HG03571 (cell line): ENCODE results near the gene RNF125.

Experiments used
- ATAC-seq: cut with Tn5 transposase; IDR thresholded peaks from one replicate; pipeline ENCODE4 v1.9.1; 2021; ENCODE audit not compliant: unreplicated experiment

RNF125 gene

DNA sequence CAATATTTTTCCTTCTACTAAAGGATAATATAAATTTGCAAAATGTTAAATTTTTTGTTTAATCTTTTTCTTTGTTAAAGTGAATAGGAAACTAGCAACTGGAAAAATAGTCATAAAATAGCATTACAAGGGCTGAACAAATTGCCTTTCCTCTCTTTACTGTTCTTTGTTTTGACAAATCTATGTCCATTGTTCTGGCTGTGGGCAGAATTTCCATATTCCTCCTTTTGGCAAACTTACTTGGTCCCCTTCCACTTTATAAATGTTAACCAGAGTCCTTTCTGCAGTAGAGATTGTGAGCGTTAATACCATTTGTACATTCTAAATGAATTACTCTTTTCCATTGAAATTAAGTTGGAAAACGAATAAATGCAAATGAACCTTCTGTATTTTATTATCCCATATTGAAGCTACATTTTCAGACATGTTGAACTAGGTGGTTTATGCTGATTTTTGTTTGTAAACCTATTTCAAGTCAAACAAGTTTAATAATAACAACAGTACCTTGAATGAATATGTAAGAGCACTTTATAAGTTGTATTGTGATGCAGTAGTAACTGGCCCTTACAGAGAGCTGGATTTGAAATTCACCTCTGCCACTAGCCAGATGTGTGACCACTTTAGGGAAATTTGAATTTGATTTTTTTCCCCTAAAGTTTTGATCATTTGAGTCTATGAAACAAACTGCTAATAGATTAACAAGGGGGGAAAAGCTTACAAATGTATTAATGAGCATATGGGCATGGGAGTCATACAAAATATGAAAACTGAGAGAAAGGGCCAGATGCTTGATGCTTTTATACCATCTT lies 3.3 kb downstream of the RNF125 start:
- no peak for ATAC-seq

DNA sequence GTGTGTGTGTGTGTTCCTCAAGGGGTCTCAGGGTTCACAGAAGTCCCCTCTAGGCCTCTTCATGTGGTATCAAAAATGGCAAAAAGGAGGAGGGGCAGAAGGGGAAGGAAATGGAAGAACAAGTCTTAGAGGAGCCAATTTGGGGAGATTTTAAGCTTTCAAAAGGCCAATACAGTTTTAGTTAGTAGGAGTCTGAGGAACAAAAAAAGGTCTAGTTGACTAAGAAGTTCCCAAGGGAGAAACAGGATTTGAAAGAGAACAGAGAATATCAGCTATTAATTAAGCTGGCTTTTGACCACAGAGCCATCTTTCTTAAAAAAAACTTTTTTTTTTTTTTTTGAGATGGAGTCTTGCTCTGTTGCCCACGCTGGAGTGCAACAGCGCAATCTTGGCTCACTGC lies 7.1 kb downstream of the RNF125 start:
- no peak for ATAC-seq

- ATAC-seq = no peak
Measured at GRCh38 chr18:32026491-32027086, 8.0 kb downstream of the RNF125 start.

DNA sequence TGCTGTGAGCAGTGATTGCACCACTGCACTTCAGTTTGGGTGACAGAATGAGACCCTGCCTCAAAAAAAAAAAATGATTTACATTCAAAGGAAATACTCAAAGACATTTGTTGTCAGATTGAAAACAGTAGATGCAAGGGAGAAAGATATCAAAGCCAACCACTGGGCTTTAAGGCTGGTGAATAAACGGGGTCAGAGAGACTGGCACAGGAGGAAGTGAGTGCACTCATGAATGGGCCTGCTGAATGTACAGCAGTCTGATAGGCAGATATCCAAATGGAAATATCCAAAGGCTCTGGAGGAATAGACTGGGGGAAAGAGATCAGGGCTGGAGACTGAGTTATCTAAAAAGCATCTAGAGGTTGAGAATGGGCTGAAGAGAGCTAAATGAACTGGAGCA lies 10.9 kb downstream of the RNF125 start:
- ATAC-seq = no peak

- ATAC-seq = no peak
Measured at GRCh38 chr18:32032609-32033008, 14.0 kb downstream of the RNF125 start.

GRCh38 chr18:32036506-32037180 lies 18.0 kb downstream of the RNF125 start:
- no peak for ATAC-seq

- no peak for ATAC-seq
Measured at GRCh38 chr18:32037616-32038015, 19.0 kb downstream of the RNF125 start.

DNA sequence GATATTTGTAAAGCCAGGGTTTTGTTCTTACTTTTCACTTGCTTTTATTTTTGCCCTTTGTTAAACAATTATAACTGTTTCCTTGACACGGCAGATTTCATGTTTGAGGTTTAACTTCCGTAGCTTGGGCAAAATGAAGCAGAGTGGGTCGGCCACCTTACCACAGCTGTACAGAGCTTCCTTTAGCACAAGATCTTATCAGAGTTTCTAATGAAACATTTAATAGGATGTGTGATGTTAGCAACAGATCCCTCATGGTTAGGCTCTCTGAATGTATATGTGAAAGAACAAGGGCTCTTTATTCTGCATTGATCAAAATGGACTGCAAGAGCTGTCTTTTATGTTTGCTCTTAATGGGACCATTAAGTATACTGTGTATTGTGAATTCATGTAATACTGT lies 22.3 kb downstream of the RNF125 start:
- ATAC-seq = peak; percentile 82

DNA sequence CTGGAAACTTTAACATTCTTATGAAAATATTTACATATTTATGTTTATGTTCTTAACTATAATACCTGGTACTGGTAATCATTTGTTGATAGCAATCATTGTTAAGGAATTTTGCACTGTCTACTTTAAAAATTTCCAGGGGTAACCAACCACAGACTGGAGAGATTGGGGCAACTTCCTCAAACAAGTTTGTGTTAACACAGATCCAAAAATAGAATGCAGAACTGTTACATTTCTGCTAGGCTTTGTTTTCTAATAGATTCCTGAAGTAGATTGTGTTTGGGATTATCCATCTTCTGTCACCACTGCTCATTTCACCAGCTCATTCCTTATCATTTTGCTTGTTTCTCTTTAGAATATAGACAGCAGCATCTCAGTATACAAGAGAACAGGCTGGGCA lies 23.7 kb downstream of the RNF125 start:
- ATAC-seq = no peak

DNA sequence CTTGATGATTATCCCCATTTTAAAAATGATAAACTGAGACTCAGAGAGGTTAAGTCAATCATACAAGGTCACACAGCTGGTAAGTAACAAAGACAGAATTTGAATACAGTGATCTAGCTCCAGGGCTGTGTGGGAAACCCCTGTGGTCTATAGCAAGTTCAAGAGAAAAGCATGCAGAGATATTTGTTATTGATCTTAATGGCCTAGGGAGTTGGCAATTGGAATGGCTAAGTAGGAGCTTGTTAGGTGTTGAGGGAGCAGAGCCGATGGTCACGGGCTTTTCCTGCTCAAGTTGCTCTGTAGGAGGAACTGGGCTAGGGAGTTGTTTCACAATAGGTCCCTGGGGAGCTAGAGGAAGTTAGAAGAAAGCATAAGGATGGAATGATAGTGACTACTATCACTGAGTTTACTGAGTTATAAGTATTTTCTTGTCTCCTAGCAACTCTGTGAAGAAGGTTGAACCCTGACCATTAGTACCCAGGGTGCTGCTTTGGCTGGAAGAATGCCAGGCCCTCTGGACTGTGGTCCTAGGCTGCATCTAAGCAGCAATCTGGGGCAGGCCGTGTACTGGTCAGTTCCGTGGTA lies 30.0 kb downstream of the RNF125 start:
- ATAC-seq = no peak

DNA sequence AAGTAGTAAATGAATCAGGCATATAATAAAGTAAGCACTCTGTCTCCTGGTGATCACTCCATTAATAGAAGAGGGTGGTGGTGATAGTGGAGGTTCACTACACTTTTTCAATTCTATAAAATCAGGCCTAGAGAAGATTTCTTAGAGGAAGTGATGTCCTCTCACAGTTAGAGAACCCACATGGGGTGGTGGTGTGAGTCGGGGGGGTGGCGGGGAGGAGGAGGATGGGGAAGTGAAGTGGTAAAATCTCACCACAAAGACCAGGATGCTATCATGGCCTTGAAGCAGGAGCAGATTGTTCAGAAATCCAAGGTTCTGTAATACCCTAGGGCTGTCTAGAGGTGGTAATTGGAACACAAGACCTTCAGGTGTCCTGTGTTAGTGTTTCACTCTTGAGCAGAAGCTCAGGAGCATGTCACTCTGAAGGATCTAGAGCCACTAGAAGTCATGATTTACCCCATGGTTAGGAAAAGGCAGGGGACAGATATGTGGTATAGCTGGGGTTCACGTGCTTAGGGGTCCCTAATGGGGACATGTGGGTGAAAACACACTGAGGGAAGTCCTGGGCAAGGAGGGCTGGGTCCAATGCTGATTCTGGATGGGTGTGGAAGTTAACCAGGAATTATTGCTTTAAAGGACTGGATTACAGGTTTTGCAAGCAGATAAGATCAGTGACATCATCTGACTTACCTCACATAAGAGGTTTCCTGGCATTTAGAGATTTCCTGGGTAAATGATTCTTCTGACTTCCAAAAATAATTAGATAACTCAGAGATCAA lies 31.0 kb downstream of the RNF125 start:
- ATAC-seq = peak; percentile 54

DNA sequence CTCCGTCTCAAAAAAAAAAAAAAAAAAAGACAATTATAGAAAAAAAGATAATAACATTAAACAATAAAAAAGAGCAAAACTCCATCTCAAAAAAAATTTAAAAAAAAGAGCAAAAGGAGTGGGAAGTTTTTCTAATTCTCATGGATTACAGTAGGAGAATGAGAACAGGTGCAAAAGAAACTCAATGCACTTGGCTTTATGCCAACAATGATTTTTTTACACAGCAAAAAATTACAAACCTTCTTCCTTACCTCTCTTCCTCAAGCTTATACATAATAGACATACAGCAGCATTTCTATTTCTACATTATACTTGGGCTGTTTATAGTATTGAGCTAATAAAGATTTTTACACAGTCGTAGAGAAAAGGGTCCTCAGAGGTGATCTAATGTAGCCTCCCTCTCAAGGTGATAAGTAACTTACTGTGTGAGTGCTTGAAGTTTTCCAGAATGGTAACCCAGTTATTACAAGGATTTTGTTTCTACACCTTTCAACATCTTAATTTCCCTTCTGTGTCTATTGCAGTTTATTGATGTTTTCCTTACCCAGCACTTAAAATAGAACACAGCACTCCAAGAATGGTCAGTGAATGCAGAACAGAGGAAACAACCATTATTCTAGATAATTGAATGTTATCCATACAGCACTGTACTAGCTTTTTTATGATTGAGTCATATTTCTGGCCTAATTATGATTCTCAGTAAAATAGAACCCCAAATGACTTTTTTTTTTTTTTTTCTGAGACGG lies 38.2 kb downstream of the RNF125 start:
- no peak for ATAC-seq

- no peak for ATAC-seq
Measured at GRCh38 chr18:32057624-32058165, 39.1 kb downstream of the RNF125 start.

DNA sequence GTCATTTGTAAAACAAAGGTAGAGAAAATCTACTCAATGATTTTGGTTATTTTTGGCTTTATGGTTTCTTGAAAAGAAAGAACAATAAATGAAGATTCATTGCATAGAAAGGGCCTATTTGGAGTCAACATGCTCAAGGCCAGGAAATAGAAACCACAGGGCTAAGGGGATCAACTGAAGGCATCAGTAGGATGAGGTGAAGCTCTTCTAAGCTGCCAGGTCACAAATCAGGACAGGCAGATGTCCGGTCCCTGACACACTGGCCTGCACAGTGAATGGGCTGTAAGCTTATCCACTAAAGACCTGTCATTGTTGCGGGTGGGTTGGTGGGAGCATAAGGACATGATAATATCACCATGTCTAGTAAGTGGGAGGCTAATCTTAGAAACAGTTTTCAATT lies 41.4 kb downstream of the RNF125 start:
- ATAC-seq = no peak

- ATAC-seq = no peak
Measured at GRCh38 chr18:32067375-32068167, 48.9 kb downstream of the RNF125 start.

- ATAC-seq = peak; percentile 66
Measured at GRCh38 chr18:32072321-32072720, 53.7 kb downstream of the RNF125 start.

DNA sequence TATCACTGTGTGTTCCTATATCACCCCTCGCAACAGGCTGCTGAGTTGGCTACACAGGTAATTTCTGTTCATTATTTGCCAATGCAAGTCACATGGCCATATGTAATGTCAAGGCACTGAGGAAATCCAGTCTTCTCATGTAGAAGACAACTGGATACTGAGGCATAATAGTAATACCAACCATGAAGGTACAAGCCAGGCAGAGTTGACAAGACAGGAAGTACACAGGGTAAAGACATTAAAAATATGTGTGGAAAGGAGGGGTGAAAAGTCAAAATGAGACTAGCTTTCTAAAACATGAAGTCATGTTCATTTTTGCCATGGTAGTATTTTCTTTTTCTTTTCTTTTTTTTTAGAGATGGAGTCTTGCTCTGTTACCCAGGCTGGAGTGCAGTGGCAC lies 55.6 kb downstream of the RNF125 start:
- ATAC-seq = no peak

GRCh38 chr18:32078845-32079244 lies 60.2 kb downstream of the RNF125 start:
- ATAC-seq = no peak

- no peak for ATAC-seq
Measured at GRCh38 chr18:32081881-32082280, 63.3 kb downstream of the RNF125 start.
